Kidney (tissue), 14 donors: ENCODE data around the gene IFNGR1. TPM values are rescaled to one million over a fixed set of nuclear protein-coding genes. Genes with fewer than 3 reads are reported as not detected.
A peak's percentile ranks its signal among the peaks of the same experiment; 100 is the strongest.

Source experiments
- DNase-seq, 5 donors: peaks; one replicate each; pipeline ENCODE4 v3.0.0-alpha.2; 2013 to 2020
- FAIRE-seq: peaks from 2 replicates; lab custom pipeline; 2012; peaks lifted over from hg19 to GRCh38; lab: Jason Lieb, UNC
- H3K27ac ChIP-seq, 2 donors: one replicate each; pipeline ENCODE4 v1.7.0; 2013; ENCODE audit warnings: low read depth in 2 of 2, low read length in 2 of 2, inconsistent platforms in 1 of 2
- H3K27me3 ChIP-seq: one replicate; pipeline ENCODE4 v1.7.1; 2013; ENCODE audit warnings: low read length, inconsistent platforms; ENCODE audit not compliant: control insufficient read depth, insufficient read depth
- H3K36me3 ChIP-seq, 3 donors: one replicate each; pipeline versions ENCODE4 v1.7.0 to v1.7.1; 2013; ENCODE audit warnings: low read length in 3 of 3, control low read depth in 1 of 3, inconsistent platforms in 1 of 3; ENCODE audit not compliant: insufficient read depth in 3 of 3, control insufficient read depth in 2 of 3
- H3K4me1 ChIP-seq, 3 donors: one replicate each; pipeline versions ENCODE4 v1.7.0 to v1.7.1; 2013; ENCODE audit warnings: low read length in 3 of 3, inconsistent platforms in 1 of 3, low read depth in 1 of 3; ENCODE audit not compliant: control insufficient read depth in 2 of 3, insufficient read depth in 2 of 3
- H3K4me3 ChIP-seq, 3 donors: one replicate each; pipeline versions ENCODE4 v1.7.0 to v1.8.1; 2013; ENCODE audit warnings: low read length in 3 of 3, control low read depth in 1 of 3, inconsistent platforms in 1 of 3
- H3K9ac ChIP-seq, 3 donors: one replicate each; pipeline versions ENCODE4 v1.7.0 to v1.7.1; 2013; ENCODE audit warnings: low read length in 3 of 3, control low read depth in 1 of 3, inconsistent platforms in 1 of 3
- H3K9me3 ChIP-seq, 3 donors: one replicate each; pipeline versions ENCODE4 v1.7.0 to v1.7.1; 2013; ENCODE audit warnings: low read length in 3 of 3, control low read depth in 1 of 3, inconsistent platforms in 1 of 3; ENCODE audit not compliant: control insufficient read depth in 2 of 3, insufficient read depth in 1 of 3
- CTCF ChIP-seq: IDR thresholded peaks from 3 replicates; pipeline ENCODE4 v1.5.1; 2012; ENCODE audit warnings: mild to moderate bottlenecking, moderate library complexity, borderline replicate concordance; ENCODE audit not compliant: insufficient read depth; ENCODE audit errors: extremely low read depth
- intact Hi-C: fragments of 100-400 bp; cut with DNase I; formaldehyde crosslinking; loops from one replicate; pipeline ENCODE4 v1.11.1; 2022
- polyA plus RNA-seq: library from polyadenylated mRNA; stranded (reverse); fragments of 350-450 nt; fragmentation: Illumina TruSeq; extraction: RNeasy Lipid Tissue Mini Kit (QIAGEN cat#74804); gene quantifications from one replicate; pipeline ENCODE4 v1.2.3, GENCODE V29; 2014; ENCODE audit warnings: low read depth, low replicate concordance; ENCODE audit not compliant: insufficient read depth
- total RNA-seq: library from RNA; stranded (reverse); fragmentation: NEBNext Ultra II Directional; extraction: Animal tissue kit (Norgen Biotek cat#: 25700); gene quantifications from one replicate; pipeline ENCODE4 v1.2.1, GENCODE V29; 2021
- donor health status: control.
- donor health status: control.
- donor health status: control.
- donor health status: control.
- donor health status: control.
- donor health status: DM: yes; HTN: yes; CAD: no.
- donor health status: Normal renal cell carcinoma (clear cell type).

Gene IFNGR1
- total and polyA plus RNA-seq, 2 donors from 2014 or later, result 42.8 to 94.3 TPM

DNA sequence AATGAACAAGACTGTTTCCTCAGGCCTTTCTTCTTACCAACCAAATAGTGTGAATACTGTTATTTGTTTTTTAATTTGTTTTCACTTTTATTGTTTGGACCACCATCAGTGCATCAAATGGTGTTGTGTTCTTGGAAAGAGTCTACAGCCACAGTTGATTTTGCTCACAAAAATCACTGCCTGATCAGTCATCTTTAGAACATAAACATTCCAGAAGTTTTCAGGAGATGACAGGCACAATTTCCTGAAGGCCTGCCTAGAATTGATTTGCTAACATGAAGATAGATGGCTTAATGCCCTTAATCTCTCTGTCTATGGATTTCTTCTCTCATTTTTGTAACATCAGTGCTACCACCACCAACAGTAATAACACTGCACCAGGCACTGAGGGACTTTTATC lies 59.3 kb downstream of the IFNGR1 start:
- Histone ChIP-seq H3K36me3 (no peaks in the 10 kb centered on the region), H3K27ac (no peak overlapping the region), H3K4me3 (no peak overlapping the region), H3K4me1 (peaks cover 0 to 4% (median 0%) of the 10 kb centered on the region in 3 donors), H3K9me3 (no peaks in the 10 kb centered on the region), H3K9ac (no peak overlapping the region), H3K27me3 (no peaks in the 10 kb centered on the region)
- intact Hi-C loops, result no loop called here
- FAIRE-seq (no peak), DNase-seq (no peak)
- TF ChIP-seq CTCF, result no peak

DNA sequence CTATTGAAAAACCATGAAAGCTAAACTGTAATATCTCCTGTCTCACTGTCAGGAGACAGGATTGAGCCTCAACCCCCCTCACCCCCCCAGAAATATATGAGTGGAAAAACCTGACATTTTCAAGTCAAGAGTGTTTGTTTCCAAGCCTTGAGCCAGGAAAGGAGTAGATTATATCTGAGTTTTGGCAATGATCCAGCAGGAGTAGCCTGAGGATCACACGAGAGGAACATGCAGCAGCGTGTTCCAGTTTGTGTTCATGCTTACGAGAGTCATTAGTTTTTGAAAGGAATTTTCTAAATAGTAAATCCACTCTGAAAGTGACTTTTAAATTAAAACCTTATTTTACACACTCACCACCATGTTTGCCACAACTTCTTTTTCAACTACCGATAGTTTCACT lies 61.6 kb downstream of the IFNGR1 start:
- H3K36me3 ChIP-seq, result no peaks in the 10 kb centered on the region
- H3K9me3 ChIP-seq, result peaks cover 0 to under 1% (median 0%) of the 10 kb centered on the region in 3 donors
- H3K4me3 ChIP-seq, result no peak overlapping the region
- H3K4me1 ChIP-seq, result peaks cover 0 to 4% (median 0%) of the 10 kb centered on the region in 3 donors
- TF ChIP-seq CTCF, result no peak
- H3K9ac ChIP-seq, result no peak overlapping the region
- DNase-seq, result peak in 2 of 5 donors; percentile 34 to 37
- intact Hi-C loops, result no loop called here
- H3K27me3 ChIP-seq, result no peaks in the 10 kb centered on the region
- FAIRE-seq, result no peak
- H3K27ac ChIP-seq, result no peak overlapping the region

- no peak for DNase-seq
- FAIRE-seq, result no peak
- H3K9ac ChIP-seq, result no peak overlapping the region
- peaks cover 0 to 2% (median 0%) of the 10 kb centered on the region in 3 donors for H3K9me3 ChIP-seq
- intact Hi-C loops, result no loop called here
- peaks cover 0 to 4% (median 0%) of the 10 kb centered on the region in 3 donors for H3K4me1 ChIP-seq
- H3K27ac ChIP-seq, result no peak overlapping the region
- H3K27me3 ChIP-seq, result no peaks in the 10 kb centered on the region
- H3K36me3 ChIP-seq, result no peaks in the 10 kb centered on the region
- H3K4me3 ChIP-seq, result no peak overlapping the region
- TF ChIP-seq CTCF, result no peak
Observed at GRCh38 chr6:137156650-137157049, 62.5 kb downstream of the IFNGR1 start.

DNA sequence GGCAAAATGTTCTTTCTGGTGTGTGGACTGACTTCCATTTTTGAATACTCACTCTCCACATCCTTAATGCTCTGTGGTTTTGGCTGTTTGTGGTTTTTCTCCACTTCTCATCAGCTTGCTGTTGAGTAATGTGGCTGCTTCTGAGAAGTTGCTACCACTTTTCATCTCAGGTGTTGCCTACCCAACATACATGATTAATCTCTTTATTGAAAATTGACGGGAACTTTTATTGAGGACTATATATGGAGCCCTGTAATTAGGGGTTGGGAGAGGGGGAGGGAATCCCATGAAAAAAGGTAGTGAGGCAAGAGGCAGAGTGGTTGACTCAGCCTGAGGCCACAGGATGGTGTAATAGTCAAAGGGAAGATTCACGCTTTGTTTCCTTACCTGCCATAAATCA lies 63.4 kb downstream of the IFNGR1 start:
- FAIRE-seq, result no peak

More for the DNA sequence above, 63.4 kb downstream of the IFNGR1 start:
- H3K27ac ChIP-seq, result no peak overlapping the region
- H3K36me3 ChIP-seq, result no peaks in the 10 kb centered on the region
- no peak for DNase-seq
- TF ChIP-seq CTCF, result no peak
- no peaks in the 10 kb centered on the region for H3K27me3 ChIP-seq
- no peak overlapping the region for H3K9ac ChIP-seq
- H3K9me3 ChIP-seq, result peaks cover 0 to 3% (median 2%) of the 10 kb centered on the region in 3 donors
- peaks cover 0 to 4% (median 0%) of the 10 kb centered on the region in 3 donors for H3K4me1 ChIP-seq
- intact Hi-C loops, result no loop called here
- no peak overlapping the region for H3K4me3 ChIP-seq
